OCI-LY3 (cell line): ENCODE results near the gene CHN2.

Source experiments
- CTCF ChIP-seq: fragments of 200-600, 300-600 bp; sonication (generic); IDR thresholded peaks from 2 replicates; pipeline ENCODE4 v1.5.1; 2014; ENCODE audit warnings: antibody characterized with exemption, low read length, low read depth
- EZH2phosphoT487 ChIP-seq: fragments of 200-600 bp; shearing (Covaris generic); IDR thresholded peaks from 2 replicates; pipeline ENCODE4 v1.6.1; 2018; ENCODE audit warnings: antibody characterized with exemption, mixed run types, low read depth

- no peak for TF ChIP-seq CTCF
- TF ChIP-seq EZH2phosphoT487 = no peak
Measured at GRCh38 chr7:29160080-29160479, 34.5 kb upstream of the CHN2 start.
